HG03378 (cell line): Measurements from ENCODE around the gene LRP1B.
A peak's percentile ranks its signal among the peaks of the same experiment; 100 is the strongest.
"Not testable (repeated sequence)": the region's sequence is repeated elsewhere in the genome, so short reads cannot be mapped to it uniquely, and the experiment has no call there.

Experiments used
- ATAC-seq: cut with Tn5 transposase; IDR thresholded peaks from one replicate; pipeline ENCODE4 v1.9.1; 2021; ENCODE audit warnings: mild to moderate bottlenecking, moderate library complexity; ENCODE audit not compliant: unreplicated experiment

LRP1B gene

DNA sequence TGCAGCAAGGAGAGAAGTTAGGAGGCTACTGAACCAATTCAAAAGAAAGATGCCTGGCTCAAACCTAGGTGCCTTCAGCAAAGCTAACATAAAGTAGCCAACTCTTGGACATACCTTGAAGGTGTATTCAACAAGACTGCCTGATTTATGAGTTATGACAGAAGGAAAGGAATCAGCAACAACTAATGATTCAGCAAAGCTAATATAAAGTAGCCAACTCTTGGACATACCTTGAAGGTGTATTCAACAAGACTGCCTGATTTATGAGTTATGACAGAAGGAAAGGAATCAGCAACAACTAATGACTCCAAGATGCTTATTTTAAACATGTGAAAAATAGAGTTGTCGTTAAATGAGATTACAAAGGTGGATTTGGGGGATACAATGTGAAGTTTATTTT, 1786.5 kb downstream of the LRP1B start:
- not testable (repeated sequence) for ATAC-seq

DNA sequence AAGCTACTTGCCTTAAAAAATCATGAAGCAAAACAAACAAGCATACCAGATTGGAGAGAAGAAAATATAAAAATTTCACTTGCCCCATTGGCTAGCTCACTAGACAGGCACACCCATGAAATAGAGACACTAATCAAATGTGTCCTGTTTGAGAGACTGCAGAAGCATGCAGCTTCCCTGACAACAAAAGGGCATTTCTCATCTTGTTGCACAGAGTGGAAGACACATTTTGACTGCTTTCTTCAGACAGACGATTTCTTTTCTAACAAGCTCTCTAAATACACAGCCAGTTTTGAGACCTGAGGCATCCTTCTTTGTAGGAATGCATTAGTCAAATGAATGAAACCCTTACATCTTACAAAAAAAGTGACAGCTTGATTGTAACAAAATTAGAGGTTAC, 1792.0 kb downstream of the LRP1B start:
- ATAC-seq: no peak

GRCh38 chr2:140337061-140337460, 1793.8 kb downstream of the LRP1B start:
- no peak for ATAC-seq

DNA sequence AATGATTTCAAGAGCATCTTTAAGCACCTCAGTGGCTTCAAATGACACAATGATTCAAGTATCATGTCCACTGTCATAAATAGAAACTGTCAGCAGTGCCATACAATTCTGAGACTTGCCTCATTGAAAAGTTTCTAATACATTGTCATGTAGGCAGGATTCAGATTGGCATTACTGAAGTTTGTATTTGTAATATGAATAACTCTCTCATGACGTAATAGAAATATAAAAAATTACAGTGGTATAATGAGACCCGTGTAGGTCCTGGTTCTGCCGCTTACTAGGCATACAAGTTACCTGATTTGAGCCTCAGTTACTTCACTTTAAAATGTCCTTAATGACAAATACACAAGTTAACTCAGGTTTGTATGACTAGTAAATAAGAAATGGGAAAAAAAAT, 1814.5 kb downstream of the LRP1B start:
- ATAC-seq: no peak

DNA sequence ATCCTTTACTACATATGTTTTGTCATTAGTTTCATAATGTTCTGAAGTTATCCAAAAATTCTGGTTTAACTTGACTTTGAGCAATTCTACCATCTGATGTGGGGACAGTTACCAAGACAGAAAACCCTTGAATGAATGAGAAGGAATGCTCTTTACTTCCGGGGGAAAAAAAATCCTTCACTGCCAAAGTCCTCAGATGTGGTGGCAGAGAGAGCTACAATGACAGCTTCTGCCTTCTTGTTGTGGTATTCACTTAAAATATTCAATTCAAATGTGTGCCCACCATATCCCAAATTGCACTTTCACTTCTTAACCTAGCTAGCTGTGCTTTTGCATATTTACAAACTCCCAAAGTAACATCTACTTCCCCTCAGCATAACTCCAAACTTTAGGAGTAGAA, 1818.9 kb downstream of the LRP1B start:
- no peak for ATAC-seq

DNA sequence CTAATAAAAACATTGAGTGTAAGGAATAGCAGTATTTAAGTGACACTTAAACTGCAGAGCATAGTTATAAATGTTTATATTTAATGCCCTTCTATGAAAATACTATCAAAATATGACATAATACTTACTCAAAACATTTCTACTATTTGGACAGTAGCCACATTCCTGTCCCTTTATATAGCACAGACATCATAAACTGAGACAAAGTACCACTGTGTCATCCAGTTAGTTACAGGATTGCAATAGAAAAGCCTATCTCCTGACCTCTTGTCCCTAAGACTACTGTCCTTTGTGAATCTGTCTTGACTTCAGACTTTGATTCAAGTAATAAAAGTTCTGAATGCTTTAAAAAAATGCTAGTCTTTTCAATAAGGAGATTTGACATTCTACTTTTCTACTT, 1822.1 kb downstream of the LRP1B start:
- ATAC-seq: no peak

DNA sequence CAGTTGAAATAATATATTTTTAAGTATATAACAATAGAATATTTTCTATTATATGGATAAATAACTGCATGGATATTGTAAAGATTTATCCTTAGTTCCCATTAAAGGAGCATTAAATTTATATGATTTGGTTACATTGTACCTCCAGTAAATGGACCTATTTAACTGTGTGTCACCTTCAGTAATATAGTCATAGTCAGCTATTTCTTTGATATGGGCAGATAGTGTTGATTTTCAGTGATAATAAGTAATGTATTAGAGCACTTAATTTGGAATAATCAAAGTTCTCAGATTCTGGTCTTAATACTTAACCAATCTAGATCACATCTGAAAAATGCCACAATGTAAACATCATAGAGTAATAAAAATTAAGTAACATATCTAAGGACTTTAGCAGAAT, 1823.3 kb downstream of the LRP1B start:
- no peak for ATAC-seq

- ATAC-seq: peak; percentile 49
These were observed 1835.0 kb downstream of the LRP1B start for GRCh38 chr2:140295767-140296166.

DNA sequence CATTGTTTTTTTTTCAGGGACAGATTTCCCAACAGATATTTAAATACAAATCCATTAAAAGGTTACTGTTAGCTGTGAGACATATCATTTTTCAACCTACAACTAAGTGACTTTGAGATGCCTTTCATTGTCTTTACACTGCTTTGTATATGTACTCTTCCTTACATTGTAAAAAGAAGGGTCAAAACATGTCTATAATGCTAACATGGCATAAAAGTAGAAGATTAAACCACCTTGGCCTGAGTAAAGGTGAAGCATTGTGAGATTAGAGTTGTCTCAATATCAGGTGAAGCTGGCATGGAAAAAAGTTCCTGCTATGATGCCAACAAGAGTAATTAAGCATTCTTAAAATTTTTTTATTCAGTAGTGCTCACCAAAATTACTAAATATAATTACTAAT, 1842.1 kb downstream of the LRP1B start:
- ATAC-seq: no peak

DNA sequence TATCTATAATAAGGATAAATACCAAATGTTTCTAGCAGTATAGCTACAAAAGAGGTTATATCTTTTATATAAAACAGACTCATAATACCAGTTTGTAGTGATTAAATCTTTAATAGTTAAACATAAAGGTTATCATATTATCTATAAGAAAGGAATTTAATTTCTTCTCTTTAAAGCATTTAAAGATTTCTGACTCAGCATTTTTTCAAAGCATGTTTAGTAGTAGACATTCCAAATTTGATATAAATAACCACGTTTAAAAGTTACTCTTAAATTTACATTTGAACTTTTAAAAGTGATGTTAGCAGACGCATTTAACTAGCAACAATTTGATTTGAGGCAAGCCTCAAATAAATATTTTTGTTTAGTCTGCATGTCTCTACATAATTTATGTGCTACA, 1842.6 kb downstream of the LRP1B start:
- ATAC-seq: no peak

DNA sequence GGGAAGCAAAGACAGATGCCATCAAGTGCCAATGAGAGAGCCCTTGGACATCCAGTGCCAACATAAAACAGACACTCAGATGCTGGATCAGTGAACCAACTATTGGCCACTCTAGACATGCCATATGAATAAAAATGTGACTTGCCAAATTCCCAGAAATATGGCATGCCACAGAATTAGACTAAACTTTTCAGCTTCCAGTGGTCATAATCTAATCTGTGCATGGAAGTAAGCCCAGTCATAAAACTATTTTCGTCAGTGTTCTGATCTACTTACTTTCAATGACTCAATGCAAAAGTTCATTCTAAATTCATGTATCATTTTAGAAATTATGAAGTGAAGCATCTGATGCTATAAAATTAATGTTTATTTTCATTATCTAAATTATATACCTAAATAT, 1844.4 kb downstream of the LRP1B start:
- no peak for ATAC-seq

GRCh38 chr2:140277344-140277743, 1853.5 kb downstream of the LRP1B start:
- not testable (repeated sequence) for ATAC-seq

GRCh38 chr2:140276661-140277060, 1854.2 kb downstream of the LRP1B start:
- ATAC-seq: no peak

DNA sequence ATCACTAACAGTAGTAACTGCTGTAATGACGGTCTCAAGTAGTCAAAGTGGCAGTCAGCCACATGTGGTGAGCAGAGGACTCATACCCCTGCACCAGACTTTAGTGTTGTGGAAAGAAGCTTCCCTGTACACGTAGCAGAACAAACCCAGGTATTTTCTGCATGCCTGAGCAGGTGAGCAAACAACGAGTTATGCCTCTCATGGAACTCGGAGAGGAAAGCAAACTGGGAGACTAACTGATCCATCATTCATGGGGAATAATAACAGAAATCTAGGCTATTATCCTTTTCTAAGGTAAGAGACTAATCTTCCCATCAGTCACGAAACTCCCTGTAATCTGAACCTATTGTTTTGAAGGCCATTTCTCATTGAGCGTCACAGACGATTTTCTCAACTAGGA, 1855.4 kb downstream of the LRP1B start:
- no peak for ATAC-seq

DNA sequence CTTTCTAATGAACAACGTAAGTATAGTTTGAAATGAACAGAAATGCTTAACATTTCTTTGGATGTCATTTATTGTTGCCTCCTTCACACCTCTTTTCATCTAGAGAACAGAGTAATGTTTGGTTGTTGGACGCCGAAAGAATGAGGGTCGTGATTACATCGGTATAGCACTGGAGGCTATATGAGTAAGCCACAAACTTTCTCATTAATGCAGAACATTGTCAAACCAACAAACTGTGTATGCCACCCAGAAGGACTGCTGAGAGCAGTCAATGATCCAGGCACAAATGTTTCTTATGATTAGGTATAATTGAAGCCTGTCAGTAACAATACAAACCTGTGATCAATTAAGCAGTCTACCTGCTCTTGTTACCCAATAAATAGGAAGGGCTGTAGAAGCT, 1855.9 kb downstream of the LRP1B start:
- no peak for ATAC-seq

- ATAC-seq: no peak
These were observed 1856.9 kb downstream of the LRP1B start for GRCh38 chr2:140273958-140274357.

DNA sequence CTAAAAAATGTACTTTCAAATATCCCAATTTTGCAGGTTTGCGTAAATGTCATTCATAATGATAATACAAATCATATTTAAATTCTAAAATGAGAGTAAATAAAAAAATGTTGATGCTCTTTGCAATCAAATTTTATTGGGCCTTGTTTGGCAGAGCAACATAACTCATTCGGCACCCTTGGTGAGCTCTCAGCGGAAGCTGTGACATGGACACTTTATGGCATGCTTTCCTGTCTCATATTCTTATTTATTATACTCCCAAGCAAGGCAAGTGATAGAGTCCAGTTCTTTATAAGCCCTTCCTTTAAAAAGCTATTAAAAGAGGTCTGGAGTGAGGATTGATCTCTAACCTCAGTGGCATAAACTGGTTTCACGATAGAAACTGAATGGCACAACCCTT, 1857.4 kb downstream of the LRP1B start:
- ATAC-seq: no peak

- ATAC-seq: no peak
These were observed 1860.6 kb downstream of the LRP1B start for GRCh38 chr2:140270224-140270623.

- ATAC-seq: no peak
These were observed 1861.8 kb downstream of the LRP1B start for GRCh38 chr2:140269000-140269399.

GRCh38 chr2:140262908-140263307, 1867.9 kb downstream of the LRP1B start:
- ATAC-seq: no peak

DNA sequence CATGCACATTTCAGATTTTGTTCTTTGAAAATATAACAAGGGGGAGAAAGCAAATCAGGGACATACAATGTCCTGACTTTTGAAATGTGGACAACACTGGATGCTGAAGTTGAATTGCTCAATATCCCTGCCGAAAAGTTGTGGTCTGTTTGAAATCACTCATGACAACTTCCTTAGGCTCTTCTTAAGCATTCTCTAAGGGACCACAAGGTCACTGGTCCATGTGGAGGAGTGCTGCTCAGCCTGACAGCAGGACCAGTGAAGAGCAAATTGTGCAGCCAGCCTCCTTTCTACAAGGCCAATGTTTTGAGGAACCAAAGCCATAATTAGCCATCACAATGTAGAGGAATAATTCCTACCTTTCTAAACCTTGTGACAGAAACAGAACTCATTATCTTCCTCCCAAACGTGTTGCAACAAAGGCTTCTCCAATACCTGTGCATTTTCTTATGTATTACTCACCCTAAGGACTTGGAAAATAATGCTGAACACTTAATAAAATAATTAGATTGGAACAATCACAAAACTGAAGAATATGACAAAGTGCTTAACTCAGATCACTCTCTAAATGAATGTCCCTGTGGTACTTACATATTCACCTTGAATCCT, 1873.0 kb downstream of the LRP1B start:
- ATAC-seq: no peak

GRCh38 chr2:140256080-140256479, 1874.7 kb downstream of the LRP1B start:
- ATAC-seq: no peak

DNA sequence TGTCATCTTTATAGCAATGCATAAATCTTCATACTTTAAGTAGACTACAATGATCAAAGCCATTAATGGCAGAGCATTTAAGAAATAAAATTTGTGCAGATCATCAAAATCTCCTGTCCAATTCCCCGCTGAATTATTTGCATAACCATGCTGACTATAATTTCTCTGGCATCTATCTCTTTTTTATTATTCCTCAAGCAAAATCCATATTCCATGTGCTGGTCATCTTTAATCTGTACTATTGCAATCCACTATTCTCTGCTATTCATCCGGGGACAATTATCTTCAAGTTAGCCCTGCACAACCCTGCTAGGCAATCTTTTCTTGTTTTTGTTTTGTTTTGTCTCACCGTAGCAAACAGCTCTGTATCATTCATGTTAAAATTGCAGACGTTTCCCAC, 1881.0 kb downstream of the LRP1B start:
- no peak for ATAC-seq

DNA sequence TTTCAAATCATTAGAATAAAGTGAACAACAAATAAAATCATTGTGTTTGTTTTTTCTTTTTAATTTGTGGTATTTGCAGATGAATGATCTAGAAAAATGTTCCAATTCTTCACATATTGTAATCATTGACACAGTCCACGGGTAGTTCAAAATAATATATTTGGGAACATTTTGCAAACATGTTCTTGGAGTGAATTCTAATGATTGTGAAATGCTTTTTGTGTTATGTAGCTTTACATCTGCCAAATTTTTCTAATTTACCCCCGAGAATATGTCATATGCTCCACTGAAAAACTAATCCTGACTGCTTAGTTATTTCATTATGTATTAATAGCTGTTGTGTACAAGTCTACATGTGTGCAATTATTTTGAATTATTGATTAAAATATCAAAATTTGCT, 1882.2 kb downstream of the LRP1B start:
- ATAC-seq: no peak
